B cell (primary cell): ENCODE measurements around the gene GNG2.

ENCODE experiments used
- CTCF ChIP-seq: fragments of 200-600 bp; IDR thresholded peaks from one replicate; pipeline ENCODE4 v1.8.0; 2022; ENCODE audit warnings: antibody characterized with exemption, mild to moderate bottlenecking
- EZH2 ChIP-seq: IDR thresholded peaks from 2 replicates; pipeline ENCODE4 v1.6.1; 2012; ENCODE audit warnings: borderline replicate concordance, low read depth, mild to moderate bottlenecking, moderate library complexity, low read length; ENCODE audit not compliant: insufficient read depth, poor library complexity, severe bottlenecking

GRCh38 chr14:51847489-51847796, 13.0 kb upstream of the GNG2 start:
- TF ChIP-seq CTCF (peak; percentile 38), EZH2 (no peak)
